SHP77 treated with DMSO at 0.1 percent for 48 hours (cell line): ENCODE measurements around the gene PSMD9.

Experiments
- DNase-seq: peaks from one replicate; lab custom pipeline; 2025; lab: John Stamatoyannopoulos, UW

Gene PSMD9

GRCh38 chr12:121955258-121956237 lies 67.0 kb downstream of the PSMD9 start:
- DNase-seq = peak; percentile 12

GRCh38 chr12:121957861-121958515 lies 69.4 kb downstream of the PSMD9 start:
- DNase-seq = no peak

GRCh38 chr12:121958541-121959240 lies 70.1 kb downstream of the PSMD9 start:
- no peak for DNase-seq

- DNase-seq = no peak
Observed at GRCh38 chr12:121960541-121960940, 72.0 kb downstream of the PSMD9 start.

GRCh38 chr12:121961195-121961879 lies 72.7 kb downstream of the PSMD9 start:
- DNase-seq = no peak

- no peak for DNase-seq
Observed at GRCh38 chr12:121963341-121964018, 74.9 kb downstream of the PSMD9 start.

GRCh38 chr12:121964813-121965643 lies 76.4 kb downstream of the PSMD9 start:
- DNase-seq = no peak

- no peak for DNase-seq
Observed at GRCh38 chr12:121966959-121967358, 78.4 kb downstream of the PSMD9 start.
